Stimulated activated CD8-positive, alpha-beta memory T cell treated with anti-CD3 and anti-CD28 coated beads, Interleukin-4, amount 100 ng/mL, for 48 hours (primary cell): ENCODE measurements around the gene ZNF415.
"Not testable (repeated sequence)": the region's sequence is repeated elsewhere in the genome, so short reads cannot be mapped to it uniquely, and the experiment has no call there.

ENCODE experiments used
- DNase-seq: peaks from one replicate; pipeline ENCODE4 v3.0.0-alpha.2; 2020

Gene ZNF415

GRCh38 chr19:53102206-53102755 is 30.4 kb downstream of the ZNF415 start:
- no peak for DNase-seq

DNA sequence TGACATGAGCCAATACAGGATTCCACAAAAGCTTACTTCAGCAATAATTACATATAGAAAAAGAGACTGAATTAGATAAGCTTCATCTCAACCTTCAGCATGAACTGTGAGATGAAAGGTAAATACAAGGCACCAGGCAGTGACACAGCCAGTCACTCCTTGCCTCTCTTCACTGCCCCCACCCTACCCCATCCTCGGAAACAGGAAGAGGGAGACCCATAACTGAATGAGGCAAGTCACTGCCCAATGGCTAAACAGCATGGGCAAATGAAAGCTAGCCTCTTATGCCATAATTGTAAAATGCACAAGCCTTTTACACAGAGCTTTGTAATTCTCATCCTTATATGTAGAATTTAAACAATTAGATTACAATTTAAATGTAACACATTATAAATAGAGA is 31.2 kb downstream of the ZNF415 start:
- DNase-seq: no peak

DNA sequence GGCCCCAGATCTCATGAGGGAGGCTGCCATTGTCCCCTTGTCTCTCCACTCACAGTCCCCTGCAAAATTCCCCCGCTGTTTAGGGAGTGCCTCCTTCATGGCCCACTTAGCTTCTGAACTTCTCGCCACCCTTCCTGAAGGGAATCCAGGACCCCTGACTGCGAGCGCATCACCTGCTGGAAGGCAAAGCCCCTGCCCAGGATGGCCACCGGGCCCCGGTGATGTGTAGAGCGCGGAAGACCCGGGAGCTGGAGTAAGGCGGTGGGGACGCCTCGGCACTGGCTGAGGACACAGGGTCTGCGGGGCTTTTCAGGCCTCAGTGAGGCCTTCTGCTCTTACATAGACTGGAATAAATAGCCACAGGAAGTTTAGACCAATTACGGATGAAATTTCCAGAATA is 34.1 kb downstream of the ZNF415 start:
- DNase-seq: not testable (repeated sequence)

- not testable (repeated sequence) for DNase-seq
Observed at GRCh38 chr19:53096982-53097690, 35.6 kb downstream of the ZNF415 start.

- DNase-seq: not testable (repeated sequence)
Observed at GRCh38 chr19:53096579-53096978, 36.1 kb downstream of the ZNF415 start.

GRCh38 chr19:53094754-53095575 is 37.7 kb downstream of the ZNF415 start:
- no peak for DNase-seq

DNA sequence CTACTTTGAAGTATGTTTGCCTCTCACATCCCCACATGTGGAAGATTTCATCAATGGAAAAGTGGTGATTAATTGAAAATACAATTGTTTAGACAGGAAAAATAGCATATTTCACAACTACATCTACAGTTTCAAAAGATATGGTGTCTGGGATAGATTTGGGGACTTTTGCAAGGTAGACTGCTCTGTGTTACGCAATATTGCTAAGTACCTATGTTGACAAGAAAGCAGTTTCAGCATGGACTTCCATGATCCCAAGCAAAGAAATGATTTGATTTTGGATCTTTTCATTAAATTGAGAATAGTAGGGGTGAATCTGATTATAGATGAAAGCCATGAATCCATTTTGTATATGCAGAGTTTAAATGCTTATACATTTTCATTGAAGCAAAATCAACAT is 40.0 kb downstream of the ZNF415 start:
- no peak for DNase-seq

GRCh38 chr19:53091413-53092254 is 41.1 kb downstream of the ZNF415 start:
- no peak for DNase-seq

- DNase-seq: no peak
Observed at GRCh38 chr19:53088091-53088490, 44.6 kb downstream of the ZNF415 start.

- DNase-seq: no peak
Observed at GRCh38 chr19:53086949-53087348, 45.8 kb downstream of the ZNF415 start.

DNA sequence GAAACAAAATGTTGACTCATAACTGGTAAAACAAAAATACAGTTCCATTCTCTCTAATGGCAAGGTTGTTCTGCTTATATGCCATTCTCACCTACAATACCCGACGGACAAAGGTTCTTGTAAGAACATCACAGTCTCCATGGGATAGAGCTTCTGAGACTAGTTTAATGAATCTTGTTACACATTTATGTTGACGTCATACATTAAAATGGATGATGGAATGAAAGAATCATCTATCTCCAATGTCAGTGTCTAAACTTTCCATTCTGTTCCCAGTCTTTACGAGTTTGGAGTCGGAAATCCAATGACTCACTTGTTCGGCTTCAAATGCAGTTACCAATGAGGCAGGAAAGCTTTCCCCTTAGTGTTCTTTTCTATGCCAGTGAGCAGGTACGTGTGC is 47.2 kb downstream of the ZNF415 start:
- DNase-seq: no peak

DNA sequence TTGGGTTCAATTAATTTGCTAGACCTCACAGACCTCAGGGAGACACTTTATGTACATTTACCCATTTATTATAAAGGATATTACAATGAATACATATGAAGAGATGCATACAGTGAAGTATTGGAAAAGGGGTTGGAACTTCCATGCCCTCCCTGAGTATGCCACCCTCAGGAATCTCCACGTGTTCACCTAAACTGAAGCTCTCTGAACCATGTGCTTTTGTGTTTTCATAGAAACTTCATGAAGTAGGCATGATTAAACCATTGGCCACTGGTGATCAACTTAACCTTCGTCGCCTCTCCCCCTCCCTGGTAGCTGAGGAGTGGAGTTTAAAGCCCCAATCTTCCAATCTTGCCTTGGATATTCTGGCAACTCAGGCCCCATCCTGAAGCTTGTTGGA is 49.8 kb downstream of the ZNF415 start:
- DNase-seq: no peak

DNA sequence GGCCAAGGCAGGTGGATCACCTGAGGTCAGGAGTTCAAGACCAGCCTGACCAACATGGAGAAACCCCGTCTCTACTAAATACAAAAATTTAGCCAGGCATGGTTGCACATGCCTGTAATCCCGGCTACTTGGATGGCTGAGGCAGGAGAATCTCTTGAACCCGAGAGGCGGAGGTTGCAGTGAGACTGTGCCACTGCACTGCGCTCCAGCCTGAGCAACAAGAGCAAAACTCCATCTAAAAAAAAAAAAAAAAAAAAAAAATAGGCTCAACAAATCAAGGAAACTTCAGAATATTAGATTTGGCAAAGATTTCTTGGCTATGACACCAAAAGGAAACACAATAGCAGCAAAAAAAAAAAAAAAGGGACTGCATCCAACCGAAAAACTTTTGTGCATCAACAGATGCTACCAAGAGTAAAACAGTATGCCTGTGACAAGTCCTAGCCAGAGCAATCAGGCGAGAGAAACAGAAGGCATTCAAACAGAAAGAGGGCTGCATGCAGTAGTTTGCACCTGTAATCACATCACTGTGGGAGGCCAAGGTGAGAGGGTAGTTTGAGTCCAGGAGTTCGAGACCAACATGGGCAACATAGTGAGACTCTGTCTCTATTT is 53.3 kb downstream of the ZNF415 start:
- DNase-seq: no peak

- DNase-seq: no peak
Observed at GRCh38 chr19:53078668-53079067, 54.0 kb downstream of the ZNF415 start.

DNA sequence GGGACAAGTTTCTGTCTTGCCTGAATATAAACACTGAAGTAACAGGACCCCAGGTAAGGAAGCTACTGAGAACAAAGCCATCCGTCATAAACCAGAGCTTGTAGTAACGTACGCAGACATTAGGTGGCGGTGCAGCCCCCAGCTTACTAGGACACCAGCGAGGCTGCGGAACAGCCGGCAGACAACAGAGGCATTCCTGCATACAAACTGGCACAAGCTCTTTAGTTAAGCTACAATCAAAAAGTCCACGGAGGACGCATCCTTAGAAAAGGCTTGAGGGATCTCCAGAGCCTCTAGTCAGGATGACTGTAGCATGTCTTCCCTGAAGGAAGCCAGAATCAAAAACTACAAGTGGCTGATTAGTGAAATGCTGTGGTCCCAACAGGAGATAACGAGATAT is 55.7 kb downstream of the ZNF415 start:
- no peak for DNase-seq

DNA sequence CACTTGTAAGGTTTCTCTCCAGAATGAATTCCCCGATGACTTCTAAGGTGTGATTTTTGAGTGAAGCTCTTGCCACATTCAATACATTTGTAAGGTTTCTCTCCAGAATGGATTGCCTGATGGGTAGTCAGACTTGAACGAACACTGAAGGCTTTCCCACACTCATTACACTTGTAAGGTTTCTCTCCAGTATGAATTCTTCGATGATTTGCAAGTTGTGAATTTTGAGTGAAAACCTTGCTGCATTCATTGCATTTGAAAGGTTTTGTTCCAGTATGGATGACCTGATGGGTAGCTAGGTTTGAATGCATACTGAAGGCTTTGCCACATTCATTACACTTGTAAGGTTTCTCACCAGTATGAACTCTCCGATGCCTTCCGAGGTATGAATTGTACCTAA is 63.9 kb downstream of the ZNF415 start:
- no peak for DNase-seq

GRCh38 chr19:53068199-53068598 is 64.5 kb downstream of the ZNF415 start:
- no peak for DNase-seq

- DNase-seq: no peak
Observed at GRCh38 chr19:53057904-53058580, 74.7 kb downstream of the ZNF415 start.
